Measurements from ENCODE around the gene SDE2. TPM values are rescaled to one million over a fixed set of nuclear protein-coding genes. Genes with fewer than 3 reads are reported as not detected.

The SDE2 gene
- total and polyA plus RNA-seq, 2 donors (not counting 1 experiment from before 2014, with no cell fraction given), result 10.0 to 26.0 TPM

- no peaks in the 10 kb centered on the region for H3K9me3 ChIP-seq (ENCODE audit: control extremely low read depth in 1 of 3, control insufficient read depth in 2 of 3, insufficient read depth in 1 of 3, low read length in 2 of 3)
- H2AFZ ChIP-seq (ENCODE audit: insufficient read depth, low read depth, low read length, poor library complexity, severe bottlenecking), result no peak overlapping the region
- POLR2A ChIA-PET, result no interaction called here
Observed at GRCh38 chr1:225953315-225953714, 45.8 kb downstream of the SDE2 start.

More at GRCh38 chr1:225953315-225953714, 45.8 kb downstream of the SDE2 start:
- H4K20me1 ChIP-seq (ENCODE audit: control insufficient read depth, insufficient read depth, low read length, poor library complexity, severe bottlenecking), result no peaks in the 10 kb centered on the region
- H3K27me3 Mint-ChIP-seq, result peaks cover 35% of the 10 kb centered on the region
- intact Hi-C loops (cut with micrococcal nuclease), result no loop called here
- H3K36me3 ChIP-seq (replicated peaks in 1 of 2; ENCODE audit: control extremely low read depth in 1 of 2, control insufficient read depth in 1 of 2, extremely low read depth in 1 of 2, insufficient read depth in 2 of 2, low read length in 1 of 2), result no peaks in the 10 kb centered on the region
- no peaks in the 10 kb centered on the region for H3K79me2 ChIP-seq (ENCODE audit: control insufficient read depth, insufficient read depth, low read length)
- TF ChIP-seq EZH2 (IDR thresholded peaks at IDR 0.05; ENCODE audit: borderline replicate concordance, insufficient read depth, low read depth, low read length, poor library complexity, severe bottlenecking), result no peak
- TF ChIP-seq CTCF (IDR thresholded peaks at IDR 0.05), result no peak
- CTCF ChIA-PET, result no interaction called here
- H3K9me3 Mint-ChIP-seq (ENCODE audit: insufficient read depth), result no peaks in the 10 kb centered on the region
- no peak overlapping the region for H3K4me3 Mint-ChIP-seq
- H3K9ac ChIP-seq (ENCODE audit: low read length), result no peak overlapping the region
- no CpG with 5 or more reads among the region's 4 CpGs for WGBS (ENCODE audit: insufficient coverage)
- H3K4me3 ChIP-seq (ENCODE audit: control extremely low read depth in 1 of 5, extremely low read depth in 1 of 5, insufficient read depth in 1 of 5, low read depth in 2 of 5, low read length in 4 of 5), result no peak overlapping the region
- H3K27me3 ChIP-seq (replicated peaks in 1 of 4; ENCODE audit: control extremely low read depth in 1 of 4, control insufficient read depth in 3 of 4, insufficient read depth in 4 of 4, low read length in 3 of 4), result peaks cover 0 to 24% (median 6%) of the 10 kb centered on the region in 4 experiments
- no peaks in the 10 kb centered on the region for H3K4me1 ChIP-seq (ENCODE audit: control insufficient read depth in 2 of 2, insufficient read depth in 2 of 2, low read length in 2 of 2)
- no peak overlapping the region for H3K4me2 ChIP-seq (replicated peaks; ENCODE audit: low read depth, low read length, poor library complexity, severe bottlenecking)
- no peak overlapping the region for H3K27ac ChIP-seq (ENCODE audit: low read length in 2 of 2)
- H3K27ac Mint-ChIP-seq, result no peak overlapping the region
- DNase-seq, result no peak
- no peak for ATAC-seq (ENCODE audit: low read depth)
- H3K4me1 Mint-ChIP-seq, result no peaks in the 10 kb centered on the region

All from B cell (primary cell).